CD14-positive monocyte (primary cell): ENCODE results near the gene ZNF579. TPM values are rescaled to one million over a fixed set of nuclear protein-coding genes. Genes with fewer than 3 reads are reported as not detected.

ENCODE experiments used
- DNase-seq, 3 donors: peaks; one replicate each; pipeline ENCODE4 v3.0.0-alpha.2; 2011 to 2022
- H2AFZ ChIP-seq: 2 replicates; pipeline ENCODE4 v1.6.0; 2012; ENCODE audit warnings: mild to moderate bottlenecking, low read depth, low read length, inconsistent platforms; ENCODE audit not compliant: insufficient read depth, poor library complexity, severe bottlenecking
- H3K27ac ChIP-seq, 2 donors: 1 replicate in 1 of 2; 2 replicates in 1 of 2; pipeline ENCODE4 v1.5.1; 2012 to 2013; ENCODE audit warnings: low read length in 2 of 2, control low read depth in 1 of 2, inconsistent platforms in 1 of 2, low read depth in 1 of 2, mild to moderate bottlenecking in 1 of 2
- H3K27me3 ChIP-seq, 2 donors: one replicate each; pipeline versions ENCODE4 v1.6.0 to v1.6.1; 2011 to 2013; ENCODE audit warnings: low read length in 2 of 2; ENCODE audit not compliant: control insufficient read depth in 2 of 2, insufficient read depth in 2 of 2
- H3K36me3 ChIP-seq, 2 donors: replicated peaks in 1 of 2; 1 replicate in 1 of 2; 2 replicates in 1 of 2; pipeline versions ENCODE4 v1.5.1 to v1.6.1; 2012 to 2013; ENCODE audit warnings: low read length in 2 of 2, control low read depth in 1 of 2, inconsistent platforms in 1 of 2, mild to moderate bottlenecking in 1 of 2; ENCODE audit not compliant: insufficient read depth in 2 of 2, control insufficient read depth in 1 of 2
- H3K4me1 ChIP-seq, 2 donors: 1 replicate in 1 of 2; 2 replicates in 1 of 2; pipeline versions ENCODE4 v1.5.1 to v1.6.1; 2012 to 2013; ENCODE audit warnings: low read length in 2 of 2, control low read depth in 1 of 2, inconsistent platforms in 1 of 2, mild to moderate bottlenecking in 1 of 2, moderate library complexity in 1 of 2; ENCODE audit not compliant: insufficient read depth in 2 of 2, control insufficient read depth in 1 of 2
- H3K4me2 ChIP-seq: replicated peaks from 2 replicates; pipeline ENCODE3; 2012; ENCODE audit warnings: low read length, moderate library complexity, mild to moderate bottlenecking; ENCODE audit not compliant: poor library complexity, severe bottlenecking; ENCODE audit errors: extremely low read depth
- H3K4me3 ChIP-seq, 3 experiments: fragments of 200-600 bp in 1 of 3; sonication (generic) in 1 of 3; replicated peaks in 1 of 3; 1 replicate in 2 of 3; 2 replicates in 1 of 3; pipeline ENCODE4 v1.5.1; 2011 to 2013; ENCODE audit warnings: low read length in 3 of 3, mild to moderate bottlenecking in 3 of 3, control low read depth in 2 of 3, low read depth in 2 of 3, inconsistent platforms in 1 of 3, moderate library complexity in 1 of 3
- H3K79me2 ChIP-seq: 2 replicates; pipeline ENCODE4 v1.6.0; 2012; ENCODE audit warnings: mild to moderate bottlenecking, control low read depth, inconsistent platforms, low read length, moderate library complexity; ENCODE audit not compliant: insufficient read depth
- H3K9ac ChIP-seq: 2 replicates; pipeline ENCODE4 v1.6.0; 2017; ENCODE audit warnings: low read length, mild to moderate bottlenecking; ENCODE audit not compliant: insufficient read depth, poor library complexity, severe bottlenecking
- H3K9me3 ChIP-seq, 2 donors: replicated peaks in 1 of 2; 1 replicate in 1 of 2; 2 replicates in 1 of 2; pipeline versions ENCODE4 v1.5.1 to v1.6.1; 2012 to 2013; ENCODE audit warnings: low read length in 2 of 2, control low read depth in 1 of 2; ENCODE audit not compliant: control insufficient read depth in 1 of 2, insufficient read depth in 1 of 2
- H4K20me1 ChIP-seq: 2 replicates; pipeline ENCODE4 v1.6.0; 2012; ENCODE audit warnings: mild to moderate bottlenecking, low read length, control low read depth, moderate library complexity; ENCODE audit not compliant: insufficient read depth
- H3K27ac Mint-ChIP-seq, 7 donors: one replicate each; pipeline ENCODE4 v1.8.0; 2020; ENCODE audit warnings: mild to moderate bottlenecking in 7 of 7, mixed read lengths in 7 of 7, moderate library complexity in 6 of 7, inconsistent platforms in 2 of 7
- H3K27me3 Mint-ChIP-seq, 3 donors: one replicate each; pipeline ENCODE4 v1.8.0; 2021 to 2022; ENCODE audit warnings: low read depth in 3 of 3, mild to moderate bottlenecking in 3 of 3, mixed read lengths in 3 of 3, moderate library complexity in 3 of 3, inconsistent platforms in 1 of 3
- H3K36me3 Mint-ChIP-seq, 2 donors: one replicate each; pipeline ENCODE4 v1.8.0; 2020; ENCODE audit warnings: mixed read lengths in 2 of 2, inconsistent platforms in 1 of 2, mild to moderate bottlenecking in 1 of 2
- H3K4me1 Mint-ChIP-seq: one replicate; pipeline ENCODE4 v1.8.0; 2020; ENCODE audit warnings: mild to moderate bottlenecking, mixed read lengths
- H3K4me3 Mint-ChIP-seq, 2 donors: one replicate each; pipeline ENCODE4 v1.8.0; 2020; ENCODE audit warnings: mild to moderate bottlenecking in 2 of 2, mixed read lengths in 2 of 2, moderate library complexity in 1 of 2
- H3K9me3 Mint-ChIP-seq, 7 donors: one replicate each; pipeline ENCODE4 v1.8.0; 2020 to 2022; ENCODE audit warnings: mixed read lengths in 7 of 7, mild to moderate bottlenecking in 6 of 7, moderate library complexity in 6 of 7, inconsistent platforms in 2 of 7
- WGBS: methylation state at CpG from one replicate; pipeline ENCODE4 v1.1.5; 2013; ENCODE audit warnings: missing lambda C conversion rate; ENCODE audit not compliant: insufficient coverage; 5-methylcytosine and 5-hydroxymethylcytosine counted together
- intact Hi-C, 2 donors: fragments of 100-400 bp; cut with micrococcal nuclease; formaldehyde crosslinking; loops; one replicate each; pipeline versions ENCODE4 v1.15.0 to v1.15.1; 2023
- polyA plus RNA-seq, 3 donors: library from polyadenylated mRNA; depleted of rRNA in 1 of 3; unstranded in 2 of 3; stranded (reverse) in 1 of 3; fragments of 300-500 nt in 2 of 3; fragments of >200 nt in 1 of 3; fragmentation: Illumina TruSeq in 2 of 3; gene quantifications; 1 replicate in 2 of 3; 2 replicates in 1 of 3; pipeline ENCODE4 v1.2.3, GENCODE V29; 2012 to 2021
- TF ChIP-seq, protein P1 (sequence below): fragments of 200-600 bp; IDR thresholded peaks from one replicate; pipeline ENCODE4 v1.8.0; 2022; ENCODE audit warnings: antibody characterized with exemption, mild to moderate bottlenecking

The ZNF579 gene
- polyA plus RNA-seq, 3 donors, result 0.05 to 1.8 TPM; not detected in 1

DNA sequence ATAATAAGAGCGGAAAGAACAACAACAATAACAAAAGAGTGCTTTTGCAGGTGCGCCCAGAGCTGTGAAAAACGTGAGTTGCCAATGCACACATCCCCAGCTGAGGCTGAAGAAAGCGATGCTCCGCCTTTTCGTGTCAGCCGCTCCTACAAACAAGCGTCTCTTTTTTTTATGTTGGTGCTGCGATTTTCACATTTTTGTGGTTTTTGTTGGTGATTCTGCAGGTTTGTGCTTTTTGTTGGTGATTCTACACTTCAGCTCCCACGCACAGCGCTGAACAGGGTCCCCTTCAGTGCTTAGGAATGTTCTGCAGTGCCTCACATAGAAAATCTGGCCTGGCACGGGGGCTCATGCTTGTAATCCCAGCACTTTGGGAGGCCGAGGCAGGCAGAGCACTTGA, 28.0 kb downstream of the ZNF579 start:
- peaks cover 1% of the 10 kb centered on the region for H3K4me1 Mint-ChIP-seq
- H3K9me3 Mint-ChIP-seq, result no peaks in the 10 kb centered on the region
- Histone ChIP-seq H3K4me1 (no peaks in the 10 kb centered on the region), H3K79me2 (no peaks in the 10 kb centered on the region), H3K4me3 (no peak overlapping the region), H3K4me2 (no peak overlapping the region), H3K27ac (no peak overlapping the region), H3K36me3 (no peaks in the 10 kb centered on the region), H3K9me3 (no peaks in the 10 kb centered on the region), H3K27me3 (no peaks in the 10 kb centered on the region), H4K20me1 (no peaks in the 10 kb centered on the region), H3K9ac (no peak overlapping the region), H2AFZ (no peak overlapping the region)
- no peak for DNase-seq
- intact Hi-C loops, result no loop called here
- H3K36me3 Mint-ChIP-seq, result no peaks in the 10 kb centered on the region
- H3K4me3 Mint-ChIP-seq, result no peak overlapping the region
- peak overlapping the region in 1 of 7 donors; percentile 61 for H3K27ac Mint-ChIP-seq
- TF ChIP-seq, protein P1, sequence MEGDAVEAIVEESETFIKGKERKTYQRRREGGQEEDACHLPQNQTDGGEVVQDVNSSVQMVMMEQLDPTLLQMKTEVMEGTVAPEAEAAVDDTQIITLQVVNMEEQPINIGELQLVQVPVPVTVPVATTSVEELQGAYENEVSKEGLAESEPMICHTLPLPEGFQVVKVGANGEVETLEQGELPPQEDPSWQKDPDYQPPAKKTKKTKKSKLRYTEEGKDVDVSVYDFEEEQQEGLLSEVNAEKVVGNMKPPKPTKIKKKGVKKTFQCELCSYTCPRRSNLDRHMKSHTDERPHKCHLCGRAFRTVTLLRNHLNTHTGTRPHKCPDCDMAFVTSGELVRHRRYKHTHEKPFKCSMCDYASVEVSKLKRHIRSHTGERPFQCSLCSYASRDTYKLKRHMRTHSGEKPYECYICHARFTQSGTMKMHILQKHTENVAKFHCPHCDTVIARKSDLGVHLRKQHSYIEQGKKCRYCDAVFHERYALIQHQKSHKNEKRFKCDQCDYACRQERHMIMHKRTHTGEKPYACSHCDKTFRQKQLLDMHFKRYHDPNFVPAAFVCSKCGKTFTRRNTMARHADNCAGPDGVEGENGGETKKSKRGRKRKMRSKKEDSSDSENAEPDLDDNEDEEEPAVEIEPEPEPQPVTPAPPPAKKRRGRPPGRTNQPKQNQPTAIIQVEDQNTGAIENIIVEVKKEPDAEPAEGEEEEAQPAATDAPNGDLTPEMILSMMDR, result no peak
- WGBS, result 91% methylated on average over 8 of the region's 13 CpGs
- peaks cover 7 to 13% (median 12%) of the 10 kb centered on the region in 3 donors for H3K27me3 Mint-ChIP-seq

DNA sequence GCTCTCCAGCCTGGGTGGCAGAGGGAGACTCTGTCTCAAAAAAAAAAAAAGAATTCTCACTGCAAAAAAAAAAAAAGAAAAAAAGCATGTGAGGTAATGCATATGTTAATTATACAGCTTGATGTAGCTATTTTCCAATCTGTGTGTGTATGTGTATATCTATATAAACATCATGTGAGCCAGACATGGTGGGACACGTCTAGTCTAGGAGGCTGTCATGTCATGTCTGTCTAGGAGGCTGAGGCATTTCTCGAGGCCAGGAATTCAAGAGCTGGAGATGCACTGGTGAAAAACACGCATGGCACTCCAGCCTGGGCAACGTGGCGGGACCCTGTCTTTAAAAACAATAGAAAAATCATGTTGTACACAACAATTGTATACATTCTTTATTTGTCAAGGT, 28.4 kb downstream of the ZNF579 start:
- intact Hi-C loops, result no loop called here

More for the DNA sequence above, 28.4 kb downstream of the ZNF579 start:
- Histone ChIP-seq H3K4me3 (no peak overlapping the region), H2AFZ (no peak overlapping the region), H3K4me2 (no peak overlapping the region), H3K79me2 (no peaks in the 10 kb centered on the region), H4K20me1 (no peaks in the 10 kb centered on the region), H3K27ac (no peak overlapping the region), H3K27me3 (no peaks in the 10 kb centered on the region), H3K4me1 (peaks cover 0 to 2% of the 10 kb centered on the region in 2 donors), H3K9ac (no peak overlapping the region), H3K36me3 (no peaks in the 10 kb centered on the region), H3K9me3 (no peaks in the 10 kb centered on the region)
- Mint-ChIP-seq H3K4me3 (no peak overlapping the region), H3K27me3 (peaks cover 11 to 17% (median 16%) of the 10 kb centered on the region in 3 donors), H3K36me3 (no peaks in the 10 kb centered on the region), H3K27ac (no peak overlapping the region), H3K4me1 (peaks cover 3% of the 10 kb centered on the region), H3K9me3 (peaks cover 0 to 3% (median 0%) of the 10 kb centered on the region in 7 donors)
- DNase-seq, result no peak
- TF ChIP-seq, protein P1, result no peak
- 92% methylated on average over 3 of the region's 5 CpGs for WGBS
